Neural progenitor cell (in vitro differentiated cells): ENCODE results near the gene DCAF10. TPM values are rescaled to one million over a fixed set of nuclear protein-coding genes. Genes with fewer than 3 reads are reported as not detected.
"Not testable (repeated sequence)": the region's sequence is repeated elsewhere in the genome, so short reads cannot be mapped to it uniquely, and the experiment has no call there.

ENCODE experiments used
- DNase-seq: peaks from one replicate; pipeline ENCODE4 v3.0.0-alpha.2; 2016; ENCODE audit warnings: low spot score
- H2AFZ ChIP-seq: fragments of 200-600 bp; sonication (generic); replicated peaks from 2 replicates; pipeline ENCODE4 v1.6.1; 2016; ENCODE audit warnings: antibody characterized with exemption
- H3F3A ChIP-seq: fragments of 200-600 bp; sonication (generic); 2 replicates; pipeline ENCODE4 v1.6.1; 2016; ENCODE audit warnings: antibody characterized with exemption, low read depth
- H3K27ac ChIP-seq: fragments of 200-600 bp; sonication (generic); 2 replicates; pipeline ENCODE4 v1.5.1; 2016; ENCODE audit warnings: mild to moderate bottlenecking
- H3K27me3 ChIP-seq: fragments of 200-600 bp; sonication (generic); 2 replicates; pipeline ENCODE4 v1.6.1; 2016; ENCODE audit warnings: mild to moderate bottlenecking, moderate library complexity
- H3K36me3 ChIP-seq: fragments of 200-600 bp; sonication (generic); 2 replicates; pipeline ENCODE4 v1.5.1; 2016
- H3K4me1 ChIP-seq: fragments of 200-600 bp; sonication (generic); 2 replicates; pipeline ENCODE4 v1.6.1; 2016; ENCODE audit warnings: mixed run types
- H3K4me2 ChIP-seq: fragments of 200-600 bp; sonication (generic); 2 replicates; pipeline ENCODE4 v1.6.1; 2016
- H3K4me3 ChIP-seq: fragments of 200-600 bp; sonication (generic); 2 replicates; pipeline ENCODE4 v1.5.1; 2016
- H3K79me2 ChIP-seq: fragments of 200-600 bp; sonication (generic); 2 replicates; pipeline ENCODE4 v1.6.1; 2016; ENCODE audit warnings: low read depth
- H3K9ac ChIP-seq: fragments of 200-600 bp; sonication (generic); 2 replicates; pipeline ENCODE4 v1.6.1; 2016
- H3K9me3 ChIP-seq: fragments of 200-600 bp; sonication (generic); 2 replicates; pipeline ENCODE4 v1.5.1; 2016; ENCODE audit warnings: low read depth
- H4K20me1 ChIP-seq: fragments of 200-600 bp; sonication (generic); 2 replicates; pipeline ENCODE4 v1.6.1; 2016; ENCODE audit warnings: low read depth
- H3K27ac Mint-ChIP-seq: 3 replicates; pipeline ENCODE4 v1.8.0; 2021; ENCODE audit warnings: mixed read lengths
- H3K27me3 Mint-ChIP-seq: 2 replicates; pipeline ENCODE4 v1.8.0; 2022; ENCODE audit warnings: low read depth, mild to moderate bottlenecking, inconsistent platforms, moderate library complexity, mixed read lengths; ENCODE audit not compliant: insufficient read depth
- H3K36me3 Mint-ChIP-seq: 3 replicates; pipeline ENCODE4 v1.8.0; 2021; ENCODE audit warnings: mixed read lengths
- H3K4me1 Mint-ChIP-seq: 3 replicates; pipeline ENCODE4 v1.8.0; 2021; ENCODE audit warnings: mixed read lengths
- H3K4me3 Mint-ChIP-seq: 3 replicates; pipeline ENCODE4 v1.8.0; 2021; ENCODE audit warnings: mild to moderate bottlenecking, moderate library complexity, mixed read lengths
- H3K9me3 Mint-ChIP-seq: 3 replicates; pipeline ENCODE4 v1.8.0; 2020; ENCODE audit warnings: mixed read lengths
- EZH2 ChIP-seq: fragments of 200-600 bp; sonication (generic); IDR thresholded peaks from 2 replicates; pipeline ENCODE4 v1.6.1; 2017; ENCODE audit warnings: antibody characterized with exemption, mild to moderate bottlenecking, moderate library complexity
- EZH2phosphoT487 ChIP-seq: fragments of 200-600 bp; sonication (generic); IDR thresholded peaks from 2 replicates; pipeline ENCODE4 v1.6.1; 2017; ENCODE audit warnings: antibody characterized with exemption
- total RNA-seq: library from RNA; depleted of rRNA; stranded (reverse); fragments of >200 nt; gene quantifications from 2 replicates; pipeline ENCODE4 v1.2.3, GENCODE V29; 2015; ENCODE audit warnings: low replicate concordance
- TF ChIP-seq, protein P1 (sequence below): fragments of 200-600 bp; sonication (generic); IDR thresholded peaks from 2 replicates; pipeline ENCODE4 v1.5.1; 2017; ENCODE audit warnings: antibody characterized with exemption, mild to moderate bottlenecking

DCAF10 gene
- total RNA-seq, 1 donor from 2014 or later, result 15.8 TPM

- peak overlapping the region; percentile 96 for H2AFZ ChIP-seq
- Mint-ChIP-seq H3K27me3 (peaks cover 2% of the 10 kb centered on the region), H3K27ac (peak overlapping the region; percentile 97), H3K4me3 (peak overlapping the region; percentile 97), H3K4me1 (peaks cover 16% of the 10 kb centered on the region), H3K9me3 (no peaks in the 10 kb centered on the region), H3K36me3 (peaks cover 2% of the 10 kb centered on the region)
- no peaks in the 10 kb centered on the region for H3K9me3 ChIP-seq
- peaks cover under 1% of the 10 kb centered on the region for H3K27me3 ChIP-seq
- peak; percentile 65 for DNase-seq
- H3F3A ChIP-seq, result peaks cover 14% of the 10 kb centered on the region
- H3K36me3 ChIP-seq, result no peaks in the 10 kb centered on the region
- peaks cover 28% of the 10 kb centered on the region for H4K20me1 ChIP-seq
- H3K9ac ChIP-seq, result peak overlapping the region; percentile 68
- peak overlapping the region; percentile 72 for H3K4me3 ChIP-seq
- peaks cover 44% of the 10 kb centered on the region for H3K79me2 ChIP-seq
- peak overlapping the region; percentile 65 for H3K27ac ChIP-seq
- TF ChIP-seq EZH2phosphoT487 (no peak), EZH2 (no peak)
- TF ChIP-seq, protein P1, sequence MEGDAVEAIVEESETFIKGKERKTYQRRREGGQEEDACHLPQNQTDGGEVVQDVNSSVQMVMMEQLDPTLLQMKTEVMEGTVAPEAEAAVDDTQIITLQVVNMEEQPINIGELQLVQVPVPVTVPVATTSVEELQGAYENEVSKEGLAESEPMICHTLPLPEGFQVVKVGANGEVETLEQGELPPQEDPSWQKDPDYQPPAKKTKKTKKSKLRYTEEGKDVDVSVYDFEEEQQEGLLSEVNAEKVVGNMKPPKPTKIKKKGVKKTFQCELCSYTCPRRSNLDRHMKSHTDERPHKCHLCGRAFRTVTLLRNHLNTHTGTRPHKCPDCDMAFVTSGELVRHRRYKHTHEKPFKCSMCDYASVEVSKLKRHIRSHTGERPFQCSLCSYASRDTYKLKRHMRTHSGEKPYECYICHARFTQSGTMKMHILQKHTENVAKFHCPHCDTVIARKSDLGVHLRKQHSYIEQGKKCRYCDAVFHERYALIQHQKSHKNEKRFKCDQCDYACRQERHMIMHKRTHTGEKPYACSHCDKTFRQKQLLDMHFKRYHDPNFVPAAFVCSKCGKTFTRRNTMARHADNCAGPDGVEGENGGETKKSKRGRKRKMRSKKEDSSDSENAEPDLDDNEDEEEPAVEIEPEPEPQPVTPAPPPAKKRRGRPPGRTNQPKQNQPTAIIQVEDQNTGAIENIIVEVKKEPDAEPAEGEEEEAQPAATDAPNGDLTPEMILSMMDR, result no peak
- peak overlapping the region; percentile 82 for H3K4me2 ChIP-seq
- H3K4me1 ChIP-seq, result peaks cover 18% of the 10 kb centered on the region
Observed at GRCh38 chr9:37801287-37801850, 772 bp downstream of the DCAF10 start.

DNA sequence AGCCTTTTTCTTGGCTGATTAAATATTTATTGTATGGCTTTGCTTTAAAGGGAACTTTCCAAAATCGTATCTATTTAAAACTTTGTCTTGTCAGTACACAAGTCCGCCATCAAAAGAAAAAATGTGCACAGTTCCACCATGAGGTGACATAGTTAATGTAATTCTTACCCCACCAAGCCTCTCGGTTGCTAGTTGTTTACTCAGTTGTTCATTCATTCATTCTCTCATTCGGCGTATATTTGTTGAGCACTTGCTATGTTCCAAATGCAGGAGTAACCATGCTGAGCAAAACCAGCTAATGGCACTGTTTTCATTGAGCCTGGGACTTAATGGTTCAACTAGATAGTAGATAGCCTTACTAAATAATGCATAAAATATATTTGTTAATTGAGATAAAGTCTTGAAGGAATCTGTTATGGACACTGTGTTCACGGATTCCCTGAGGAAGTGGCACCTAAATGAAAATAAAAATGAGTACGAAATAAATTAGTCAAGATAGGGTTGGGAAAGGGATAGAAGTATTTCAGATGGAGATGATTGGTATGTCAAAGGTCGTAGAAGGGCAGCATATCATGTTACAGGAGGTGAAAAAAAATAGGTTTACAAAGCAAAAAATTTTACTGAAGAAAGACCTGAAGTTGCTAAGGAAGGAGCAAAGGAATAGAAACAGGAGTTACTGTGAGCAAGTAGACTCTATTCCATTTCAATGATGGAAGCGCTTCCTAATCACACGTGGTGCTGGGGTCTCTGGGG, 1.5 kb downstream of the DCAF10 start:
- Histone ChIP-seq H3K79me2 (peaks cover 46% of the 10 kb centered on the region), H3K9me3 (no peaks in the 10 kb centered on the region), H3K9ac (no peak overlapping the region), H3K4me1 (peaks cover 18% of the 10 kb centered on the region), H4K20me1 (peaks cover 30% of the 10 kb centered on the region), H3K4me2 (peak overlapping the region; percentile 82), H3K27ac (no peak overlapping the region), H2AFZ (no peak overlapping the region), H3F3A (peaks cover 14% of the 10 kb centered on the region), H3K27me3 (no peaks in the 10 kb centered on the region), H3K36me3 (no peaks in the 10 kb centered on the region), H3K4me3 (peak overlapping the region; percentile 72)
- no peak for DNase-seq
- Mint-ChIP-seq H3K27ac (no peak overlapping the region), H3K9me3 (no peaks in the 10 kb centered on the region), H3K4me1 (peaks cover 16% of the 10 kb centered on the region), H3K36me3 (peaks cover 2% of the 10 kb centered on the region), H3K27me3 (peaks cover 2% of the 10 kb centered on the region), H3K4me3 (peak overlapping the region; percentile 97)
- TF ChIP-seq, protein P1, result no peak
- TF ChIP-seq EZH2 (no peak), EZH2phosphoT487 (no peak)

GRCh38 chr9:37806271-37806670, 5.7 kb downstream of the DCAF10 start:
- H3K4me3 Mint-ChIP-seq, result no peak overlapping the region
- Histone ChIP-seq H3K9me3 (no peaks in the 10 kb centered on the region), H3F3A (peaks cover 5% of the 10 kb centered on the region), H3K27ac (no peak overlapping the region), H3K4me3 (no peak overlapping the region), H3K36me3 (no peaks in the 10 kb centered on the region), H3K4me2 (no peak overlapping the region), H3K27me3 (no peaks in the 10 kb centered on the region), H4K20me1 (peaks cover 45% of the 10 kb centered on the region), H2AFZ (no peak overlapping the region), H3K4me1 (peaks cover 12% of the 10 kb centered on the region), H3K9ac (no peak overlapping the region), H3K79me2 (peaks cover 61% of the 10 kb centered on the region)
- H3K4me1 Mint-ChIP-seq, result peaks cover 12% of the 10 kb centered on the region
- no peaks in the 10 kb centered on the region for H3K9me3 Mint-ChIP-seq
- no peaks in the 10 kb centered on the region for H3K27me3 Mint-ChIP-seq
- H3K27ac Mint-ChIP-seq, result no peak overlapping the region
- peaks cover 4% of the 10 kb centered on the region for H3K36me3 Mint-ChIP-seq
- no peak for DNase-seq
- TF ChIP-seq EZH2 (no peak), EZH2phosphoT487 (no peak)
- TF ChIP-seq, protein P1, result no peak

GRCh38 chr9:37809676-37810075, 9.1 kb downstream of the DCAF10 start:
- not testable (repeated sequence) for H3F3A ChIP-seq, H3K27me3 Mint-ChIP-seq, H3K36me3 Mint-ChIP-seq, H3K9me3 Mint-ChIP-seq, DNase-seq, H3K4me1 Mint-ChIP-seq, H3K27ac Mint-ChIP-seq, H3K27me3 ChIP-seq, H3K4me2 ChIP-seq, H3K36me3 ChIP-seq, H2AFZ ChIP-seq, H3K4me3 Mint-ChIP-seq, H3K9ac ChIP-seq, H3K27ac ChIP-seq, H3K4me1 ChIP-seq, H3K4me3 ChIP-seq, H3K9me3 ChIP-seq
- peaks cover 27% of the 10 kb centered on the region for H3K79me2 ChIP-seq
- H4K20me1 ChIP-seq, result peaks cover 21% of the 10 kb centered on the region
